LNCAP (cell line): ENCODE measurements around the gene CIAO1.

Experiments
- TF ChIP-seq, protein P1 (sequence below): fragments of 450-650 bp; IDR thresholded peaks from 2 replicates; pipeline ENCODE4 v1.5.1; 2017; ENCODE audit warnings: mild to moderate bottlenecking

Gene CIAO1

DNA sequence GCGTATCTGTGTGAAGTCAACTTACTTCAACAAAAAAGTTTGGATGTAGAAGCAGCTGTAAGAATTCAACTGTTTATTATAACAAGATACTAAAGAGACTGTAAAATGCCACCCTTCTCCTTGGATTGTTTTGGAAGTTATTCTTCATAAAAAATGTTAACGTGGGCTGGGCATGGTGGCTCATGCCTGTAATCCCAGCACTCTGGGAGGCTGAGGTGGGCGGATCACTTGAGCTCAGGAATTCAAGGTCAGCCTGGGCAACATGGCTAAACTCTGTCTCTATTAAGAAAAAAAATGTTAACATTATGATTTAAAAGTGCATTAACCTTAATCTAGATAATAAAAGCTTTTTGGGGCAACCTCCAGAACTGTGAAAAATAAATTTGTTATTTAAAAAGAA lies 7.7 kb downstream of the CIAO1 start:
- TF ChIP-seq, protein P1, sequence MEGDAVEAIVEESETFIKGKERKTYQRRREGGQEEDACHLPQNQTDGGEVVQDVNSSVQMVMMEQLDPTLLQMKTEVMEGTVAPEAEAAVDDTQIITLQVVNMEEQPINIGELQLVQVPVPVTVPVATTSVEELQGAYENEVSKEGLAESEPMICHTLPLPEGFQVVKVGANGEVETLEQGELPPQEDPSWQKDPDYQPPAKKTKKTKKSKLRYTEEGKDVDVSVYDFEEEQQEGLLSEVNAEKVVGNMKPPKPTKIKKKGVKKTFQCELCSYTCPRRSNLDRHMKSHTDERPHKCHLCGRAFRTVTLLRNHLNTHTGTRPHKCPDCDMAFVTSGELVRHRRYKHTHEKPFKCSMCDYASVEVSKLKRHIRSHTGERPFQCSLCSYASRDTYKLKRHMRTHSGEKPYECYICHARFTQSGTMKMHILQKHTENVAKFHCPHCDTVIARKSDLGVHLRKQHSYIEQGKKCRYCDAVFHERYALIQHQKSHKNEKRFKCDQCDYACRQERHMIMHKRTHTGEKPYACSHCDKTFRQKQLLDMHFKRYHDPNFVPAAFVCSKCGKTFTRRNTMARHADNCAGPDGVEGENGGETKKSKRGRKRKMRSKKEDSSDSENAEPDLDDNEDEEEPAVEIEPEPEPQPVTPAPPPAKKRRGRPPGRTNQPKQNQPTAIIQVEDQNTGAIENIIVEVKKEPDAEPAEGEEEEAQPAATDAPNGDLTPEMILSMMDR, result no peak

DNA sequence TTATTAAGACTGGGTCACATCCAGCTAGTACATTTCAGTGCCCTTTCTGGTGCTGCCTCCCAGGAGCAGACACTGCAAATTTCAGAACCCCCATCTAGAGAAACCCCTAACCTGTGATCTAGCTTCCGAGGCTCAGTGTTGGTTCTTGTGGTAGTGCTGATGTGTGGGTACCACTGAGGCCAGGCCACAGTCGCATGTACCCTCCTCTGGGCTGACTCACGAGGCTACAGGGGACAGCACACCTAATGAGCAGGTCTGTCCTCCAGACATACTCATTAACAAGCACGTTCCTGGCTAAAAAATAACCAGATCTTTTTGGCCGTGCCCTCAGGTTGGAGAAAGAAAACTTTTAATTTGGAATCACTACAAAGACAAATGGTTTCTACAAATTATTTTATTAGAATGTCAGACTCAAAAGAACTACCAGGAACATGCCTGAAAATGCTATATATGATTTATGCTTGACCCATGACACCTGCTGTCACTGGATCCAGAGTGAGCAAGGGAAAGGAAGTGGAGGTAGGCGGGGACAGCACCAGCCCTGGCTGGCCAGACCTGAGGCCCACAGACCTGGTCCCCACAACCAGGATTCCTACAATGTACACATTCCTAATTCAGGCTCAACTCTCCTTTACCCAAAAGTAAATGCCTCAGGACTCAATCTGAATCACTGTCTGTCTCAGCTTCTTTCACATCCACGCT lies 8.5 kb downstream of the CIAO1 start:
- TF ChIP-seq, protein P1, result no peak

DNA sequence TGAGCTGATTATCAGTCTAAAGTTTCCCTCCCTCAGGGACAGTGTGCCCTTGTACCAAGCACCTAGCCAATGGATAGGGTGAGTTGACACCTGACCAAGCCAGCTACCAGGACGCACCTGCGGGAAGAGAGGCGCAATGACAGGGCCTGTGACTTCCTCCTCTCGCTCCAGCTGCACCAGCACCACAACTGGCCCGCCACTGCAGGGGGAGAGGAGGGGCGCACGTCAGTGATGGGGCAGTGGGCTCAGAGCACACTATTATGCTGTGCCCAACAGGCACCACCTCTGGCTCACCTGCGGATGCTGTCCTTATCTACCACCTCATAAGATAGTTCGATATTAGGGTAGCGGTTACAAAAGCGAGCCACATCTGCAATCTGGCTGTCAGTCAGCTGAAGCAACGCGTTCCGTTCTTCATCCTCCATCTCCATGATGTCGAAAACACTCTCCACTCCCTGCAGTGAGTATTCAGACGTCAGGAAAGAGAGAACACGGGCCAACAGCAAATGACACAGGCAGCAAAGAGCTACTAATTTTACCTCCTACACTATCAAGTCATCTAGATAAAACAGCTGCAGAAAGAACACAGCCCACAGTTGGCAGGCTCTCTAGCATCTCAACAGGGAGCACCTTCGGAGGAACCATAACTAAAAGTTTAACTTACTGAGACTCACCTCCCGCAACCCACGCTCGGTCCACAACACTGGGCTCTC lies 10.9 kb downstream of the CIAO1 start:
- TF ChIP-seq, protein P1, result no peak

DNA sequence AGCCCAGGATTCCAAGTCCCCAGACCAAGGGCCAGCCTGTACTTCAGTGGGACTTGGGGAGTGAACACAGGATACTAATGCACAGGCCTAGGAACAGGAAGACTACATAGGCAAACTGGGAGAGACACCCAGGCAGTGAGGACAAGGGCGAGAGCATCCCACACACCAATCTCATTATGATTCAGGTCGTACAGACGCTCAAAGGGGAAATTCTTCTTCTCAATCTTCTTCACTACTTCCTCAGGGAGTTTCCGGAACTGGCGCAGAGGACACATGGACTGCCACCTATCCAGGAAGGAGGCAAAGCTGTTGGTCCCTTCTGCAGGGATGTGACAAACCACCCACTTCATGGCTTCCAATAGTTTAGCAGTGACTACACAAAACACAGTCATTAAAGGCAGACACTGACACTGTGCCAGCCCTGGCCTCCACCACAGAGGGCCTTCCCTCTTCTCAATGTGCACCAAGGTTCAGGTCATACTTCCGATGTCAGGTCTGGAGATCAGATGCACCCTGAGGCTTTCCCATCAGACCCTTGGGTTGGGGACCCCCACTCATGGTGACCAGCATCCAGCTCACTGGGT lies 21.3 kb downstream of the CIAO1 start:
- TF ChIP-seq, protein P1, result no peak

DNA sequence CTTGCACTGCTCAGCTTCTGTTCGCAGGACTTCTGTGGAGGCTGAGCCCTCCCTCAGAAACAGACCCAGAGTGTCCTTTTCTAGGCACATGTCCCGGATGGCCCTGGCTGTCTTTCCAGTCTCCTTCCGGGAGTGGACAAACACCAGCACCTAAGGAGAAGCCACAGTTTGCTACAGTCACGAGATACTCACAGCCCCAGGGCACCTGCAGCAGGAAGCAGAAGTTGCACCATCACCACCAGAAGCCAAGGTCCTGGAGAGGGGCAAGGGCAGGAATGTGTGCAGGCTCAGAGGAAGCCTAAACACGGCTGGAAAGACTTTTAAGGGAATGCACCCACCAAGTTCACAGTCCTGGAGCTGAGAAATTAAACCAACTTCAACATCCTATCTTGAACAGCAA lies 25.7 kb downstream of the CIAO1 start:
- TF ChIP-seq, protein P1, result no peak

DNA sequence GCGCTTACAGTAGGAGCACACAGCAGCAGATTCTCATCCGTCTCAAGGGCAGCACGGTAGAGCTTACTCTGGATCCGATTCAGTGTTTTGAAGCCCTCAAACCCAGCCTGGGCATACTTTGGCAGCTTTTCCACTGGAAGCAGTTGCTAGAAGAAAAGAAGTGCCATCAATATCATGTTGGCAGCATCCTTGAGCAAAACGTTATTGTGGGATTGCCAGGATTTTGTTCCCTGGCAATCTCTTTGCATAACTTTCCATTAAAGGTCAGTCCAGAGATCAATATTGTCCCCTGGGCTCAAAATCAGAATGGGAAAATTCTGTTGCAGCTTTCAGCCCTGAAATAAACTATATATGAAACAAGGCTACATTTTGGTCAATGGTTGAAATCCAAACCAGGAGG lies 30.9 kb downstream of the CIAO1 start:
- TF ChIP-seq, protein P1, result no peak

DNA sequence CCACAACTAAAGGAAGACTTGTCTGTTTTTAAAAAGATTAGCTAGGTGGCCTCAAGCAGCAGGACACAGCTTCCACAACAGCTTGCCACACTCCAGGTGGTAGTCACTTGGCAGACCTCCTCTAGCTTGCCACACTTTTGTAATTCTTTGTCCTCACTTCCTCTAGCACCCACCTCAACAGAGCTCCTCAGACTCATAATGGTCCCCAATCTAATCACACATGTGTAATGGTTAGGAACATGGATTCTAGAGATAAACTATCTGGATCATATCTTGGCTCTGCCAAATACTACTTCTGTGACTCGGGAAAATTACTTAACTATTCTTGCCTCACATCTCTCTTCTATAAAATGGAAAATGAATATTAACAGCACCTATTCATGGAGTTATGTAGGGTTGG lies 35.8 kb downstream of the CIAO1 start:
- TF ChIP-seq, protein P1, result no peak
